GM19035 (cell line): Measurements from ENCODE around the gene OPA3.
"Not testable (repeated sequence)": the region's sequence is repeated elsewhere in the genome, so short reads cannot be mapped to it uniquely, and the experiment has no call there.

Source experiments
- ATAC-seq: cut with Tn5 transposase; IDR thresholded peaks from one replicate; pipeline ENCODE4 v1.9.1; 2021; ENCODE audit not compliant: unreplicated experiment

OPA3 gene

GRCh38 chr19:45584332-45585157 is at the start of gene OPA3:
Gene OPA3, minus strand, starts transcription at chr19:45584802. Its CDS starts 38 bp downstream, at chr19:45584764.
- peak; percentile 92 for ATAC-seq

- ATAC-seq, result no peak
Measured at GRCh38 chr19:45632468-45633196, 48.0 kb upstream of the OPA3 start.

- ATAC-seq, result no peak
Measured at GRCh38 chr19:45630463-45630862, 45.9 kb upstream of the OPA3 start.

GRCh38 chr19:45629704-45630103 is 45.1 kb upstream of the OPA3 start:
- ATAC-seq, result no peak

- not testable (repeated sequence) for ATAC-seq
Measured at GRCh38 chr19:45628219-45628618, 43.6 kb upstream of the OPA3 start.

GRCh38 chr19:45623984-45624383 is 39.4 kb upstream of the OPA3 start:
- ATAC-seq, result no peak

GRCh38 chr19:45621976-45622503 is 37.4 kb upstream of the OPA3 start:
- no peak for ATAC-seq

GRCh38 chr19:45621389-45621788 is 36.8 kb upstream of the OPA3 start:
- no peak for ATAC-seq

GRCh38 chr19:45616704-45617017 is 32.1 kb upstream of the OPA3 start:
- no peak for ATAC-seq

GRCh38 chr19:45615795-45616703 is 31.4 kb upstream of the OPA3 start:
- ATAC-seq, result peak; percentile 63

GRCh38 chr19:45615056-45615455 is 30.5 kb upstream of the OPA3 start:
- ATAC-seq, result not testable (repeated sequence)

- ATAC-seq, result no peak
Measured at GRCh38 chr19:45613926-45614725, 29.5 kb upstream of the OPA3 start.

GRCh38 chr19:45608948-45609347 is 24.3 kb upstream of the OPA3 start:
- no peak for ATAC-seq

- ATAC-seq, result no peak
Measured at GRCh38 chr19:45607071-45608029, 22.7 kb upstream of the OPA3 start.

GRCh38 chr19:45601524-45602374 is 17.1 kb upstream of the OPA3 start, which contains the start of gene GPR4:
Gene GPR4, minus strand, starts transcription at chr19:45602212. Its CDS starts 10,346 bp downstream, at chr19:45591866.
- no peak for ATAC-seq

- no peak for ATAC-seq
Measured at GRCh38 chr19:45601115-45601514, 16.5 kb upstream of the OPA3 start.

GRCh38 chr19:45600340-45600885 is 15.8 kb upstream of the OPA3 start:
- no peak for ATAC-seq

- ATAC-seq, result no peak
Measured at GRCh38 chr19:45599286-45599685, 14.7 kb upstream of the OPA3 start.
